ENCODE results near the gene NHERF1.

The NHERF1 gene

GRCh38 chr17:74790161-74791058 lies 42.0 kb downstream of the NHERF1 start:
- no peak for DNase-seq

- DNase-seq, result no peak
Observed at GRCh38 chr17:74792586-74793105, 44.2 kb downstream of the NHERF1 start.

GRCh38 chr17:74795327-74796020 lies 47.0 kb downstream of the NHERF1 start:
- no peak for DNase-seq

- no peak for DNase-seq
Observed at GRCh38 chr17:74796211-74796610, 47.8 kb downstream of the NHERF1 start.

- DNase-seq, result no peak
Observed at GRCh38 chr17:74796866-74797265, 48.4 kb downstream of the NHERF1 start.

GRCh38 chr17:74797824-74798223 lies 49.4 kb downstream of the NHERF1 start:
- no peak for DNase-seq

GRCh38 chr17:74798239-74798707 lies 49.8 kb downstream of the NHERF1 start:
- no peak for DNase-seq

GRCh38 chr17:74799097-74799496 lies 50.7 kb downstream of the NHERF1 start:
- DNase-seq, result no peak

GRCh38 chr17:74800531-74800930 lies 52.1 kb downstream of the NHERF1 start:
- DNase-seq, result no peak

- no peak for DNase-seq
Observed at GRCh38 chr17:74801896-74802295, 53.5 kb downstream of the NHERF1 start.

GRCh38 chr17:74803388-74803930 lies 55.0 kb downstream of the NHERF1 start:
- no peak for DNase-seq

- DNase-seq, result no peak
Observed at GRCh38 chr17:74803971-74804370, 55.5 kb downstream of the NHERF1 start.

- no peak for DNase-seq
Observed at GRCh38 chr17:74804683-74805082, 56.3 kb downstream of the NHERF1 start.

- DNase-seq, result no peak
Observed at GRCh38 chr17:74805591-74805991, 57.2 kb downstream of the NHERF1 start.

GRCh38 chr17:74806334-74806733 lies 57.9 kb downstream of the NHERF1 start:
- DNase-seq, result no peak

GRCh38 chr17:74807441-74807840 lies 59.0 kb downstream of the NHERF1 start:
- DNase-seq, result no peak

GRCh38 chr17:74807925-74808324 lies 59.5 kb downstream of the NHERF1 start:
- DNase-seq, result peak; percentile 91

GRCh38 chr17:74808714-74809430 lies 60.4 kb downstream of the NHERF1 start:
- DNase-seq, result peak; percentile 78

GRCh38 chr17:74810699-74811485 lies 62.5 kb downstream of the NHERF1 start:
- no peak for DNase-seq

- no peak for DNase-seq
Observed at GRCh38 chr17:74812109-74813009, 63.9 kb downstream of the NHERF1 start.

GRCh38 chr17:74814453-74814852 lies 66.0 kb downstream of the NHERF1 start:
- DNase-seq, result peak; percentile 23

Data from COR-L47 (cell line).